Effector CD4-positive, alpha-beta T cell (primary cell): ENCODE results near the gene ITGBL1.

ENCODE experiments used
- DNase-seq: peaks from one replicate; pipeline ENCODE4 v3.0.0-alpha.2; 2020

Gene ITGBL1

DNA sequence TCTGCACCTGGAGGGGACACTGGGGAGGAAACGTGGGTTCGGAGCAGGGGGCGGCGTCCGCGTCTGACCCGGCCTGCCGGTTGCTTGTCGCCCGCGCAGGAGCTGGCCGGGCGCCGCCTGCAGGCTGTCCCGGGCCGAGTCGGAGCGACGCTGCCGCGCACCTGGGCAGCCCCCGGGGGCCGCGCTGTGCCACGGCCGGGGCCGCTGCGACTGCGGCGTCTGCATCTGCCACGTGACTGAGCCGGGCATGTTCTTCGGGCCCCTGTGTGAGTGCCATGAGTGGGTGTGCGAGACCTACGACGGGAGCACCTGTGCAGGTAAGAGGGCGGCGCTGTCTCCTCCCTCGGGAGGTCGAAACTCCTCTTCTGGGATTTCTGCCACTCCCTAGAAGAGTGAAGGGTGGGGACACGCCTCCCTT, 1.3 kb downstream of the ITGBL1 start:
- no peak for DNase-seq

DNA sequence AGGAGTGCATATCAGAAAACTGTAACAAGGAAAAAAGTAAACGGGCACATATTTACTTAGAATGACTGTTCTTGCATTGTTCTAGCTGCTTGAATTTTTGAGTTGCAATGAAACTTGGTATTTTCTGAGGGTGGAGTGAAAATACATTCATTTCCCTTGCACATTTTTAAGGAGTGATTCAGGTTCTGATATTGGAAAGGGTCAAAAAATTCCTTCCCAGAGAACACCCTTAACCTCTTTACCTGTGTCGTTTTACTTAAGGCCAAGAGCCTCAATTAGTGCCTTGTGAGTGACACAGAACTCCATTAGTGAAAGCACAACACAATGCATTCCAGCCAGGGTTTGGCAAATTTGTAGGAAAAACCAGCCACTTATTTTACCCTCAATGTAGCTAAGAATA, 2.3 kb downstream of the ITGBL1 start:
- DNase-seq: no peak

DNA sequence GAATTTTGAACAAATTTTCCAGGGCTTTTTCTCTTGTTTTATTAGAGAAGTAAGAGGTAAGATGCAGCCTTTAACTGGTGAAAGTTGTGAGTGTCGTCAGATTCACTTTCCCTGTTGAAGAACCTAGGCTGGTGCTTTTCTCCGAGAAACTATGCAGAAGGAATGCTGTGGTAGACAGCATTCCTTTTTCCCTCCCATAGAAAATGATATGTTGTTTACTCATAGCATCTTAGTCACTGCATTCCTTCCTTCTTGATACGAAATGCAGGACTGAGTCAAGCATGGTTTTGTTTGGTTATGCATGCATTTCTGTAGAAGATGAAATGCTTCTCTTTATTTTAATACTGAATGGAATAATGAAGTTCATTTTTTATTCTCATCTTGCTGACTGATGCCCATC, 3.4 kb downstream of the ITGBL1 start:
- DNase-seq: no peak

DNA sequence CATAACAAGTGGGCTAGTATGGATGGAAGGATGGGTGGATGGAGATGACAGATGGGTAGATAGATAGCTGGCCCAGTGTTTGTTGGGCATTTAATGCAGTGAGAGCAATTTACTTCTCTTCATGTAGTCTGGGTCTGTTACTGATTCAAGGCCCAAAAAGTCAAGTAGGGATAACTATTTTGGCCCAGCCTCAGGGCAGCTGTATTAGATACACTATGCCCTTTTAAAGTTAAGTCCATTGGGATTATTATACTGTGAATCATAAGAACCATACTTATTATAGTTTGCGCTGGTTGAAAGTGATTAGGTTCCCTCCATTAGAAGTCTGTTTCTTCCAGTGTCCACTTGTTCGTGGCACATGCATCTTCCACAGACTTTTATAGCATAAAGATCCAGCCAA, 4.7 kb downstream of the ITGBL1 start:
- DNase-seq: no peak

DNA sequence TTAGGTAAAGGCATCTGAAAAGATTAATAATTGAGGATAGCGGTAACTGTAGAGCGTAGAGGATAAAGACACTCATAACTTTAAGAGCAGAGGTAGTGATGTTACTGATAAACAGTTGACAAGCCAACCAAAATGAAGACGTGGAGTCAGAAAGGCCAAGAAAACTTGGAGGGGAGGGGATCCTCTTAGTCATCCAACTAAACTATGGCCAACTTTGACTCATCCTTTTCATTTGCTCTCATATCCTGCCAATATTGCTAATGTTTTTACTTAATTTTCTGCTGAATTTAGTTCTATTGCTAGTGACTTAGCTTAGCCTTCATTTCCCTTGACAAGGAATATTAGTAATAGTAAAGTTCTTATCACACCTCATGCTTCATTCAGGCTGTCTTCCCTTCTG, 13.4 kb downstream of the ITGBL1 start:
- no peak for DNase-seq

DNA sequence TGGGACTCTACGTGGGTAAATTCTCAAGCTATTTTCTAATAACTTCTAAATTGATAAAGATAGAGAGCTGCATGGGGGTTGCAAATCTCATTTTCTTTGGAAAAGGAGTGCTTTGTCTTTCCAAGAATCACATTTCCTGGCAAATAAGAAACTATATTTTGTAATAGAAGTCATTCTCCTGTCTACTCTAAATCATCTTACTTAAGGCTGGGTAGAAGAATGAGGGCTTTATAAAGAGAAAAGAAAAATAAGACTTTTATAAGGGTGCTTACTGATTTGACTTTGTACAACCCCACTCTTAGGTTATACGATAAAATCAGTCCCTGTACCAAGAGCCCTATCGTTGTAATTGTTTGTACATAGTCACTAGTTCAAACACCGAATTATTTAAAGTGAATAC, 14.9 kb downstream of the ITGBL1 start:
- DNase-seq: no peak

DNA sequence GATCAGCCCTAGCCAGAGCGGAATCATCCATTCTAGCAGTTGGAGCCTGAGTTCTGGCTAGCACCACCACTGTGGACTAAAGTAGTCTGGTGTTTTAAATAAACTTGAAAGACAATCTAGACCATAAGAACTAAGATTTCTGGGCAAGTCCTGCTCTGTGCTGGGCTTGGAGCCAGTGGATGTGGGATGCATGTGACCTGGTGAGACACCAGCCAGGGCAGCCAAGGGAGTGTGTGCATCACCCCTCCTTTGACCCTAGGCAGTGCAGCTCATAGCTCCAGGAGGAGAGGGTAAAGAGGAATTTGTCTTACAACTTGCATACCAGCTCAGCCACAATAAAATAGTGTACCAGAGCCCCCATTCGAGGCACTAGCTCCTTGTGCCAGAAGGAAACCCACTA, 21.0 kb downstream of the ITGBL1 start:
- no peak for DNase-seq

DNA sequence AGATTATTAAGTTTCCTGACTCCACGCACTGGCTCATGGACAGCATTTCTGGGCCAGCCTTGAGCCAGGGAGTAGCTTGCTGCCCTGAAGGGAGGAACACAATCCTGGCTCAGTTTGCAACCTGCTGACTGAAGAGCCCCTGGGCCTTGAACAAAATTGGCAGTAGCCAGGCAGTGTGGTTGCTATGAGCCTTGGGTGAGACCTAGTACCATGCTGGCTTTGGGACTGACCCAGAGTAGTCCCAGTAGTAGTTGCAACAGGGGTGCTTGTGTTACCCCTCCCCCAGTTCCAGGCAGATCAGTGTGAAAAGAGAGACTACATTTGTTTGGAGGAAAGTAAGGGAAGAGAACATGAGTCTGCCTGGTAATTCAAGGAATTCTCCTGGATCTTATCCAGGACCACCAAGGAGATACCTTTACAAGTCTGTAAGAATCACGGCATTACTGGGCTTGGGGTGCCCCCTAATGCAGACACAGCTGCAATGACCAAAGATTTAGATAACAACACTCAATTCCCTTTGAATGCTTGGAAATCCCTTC, 22.0 kb downstream of the ITGBL1 start:
- no peak for DNase-seq

DNA sequence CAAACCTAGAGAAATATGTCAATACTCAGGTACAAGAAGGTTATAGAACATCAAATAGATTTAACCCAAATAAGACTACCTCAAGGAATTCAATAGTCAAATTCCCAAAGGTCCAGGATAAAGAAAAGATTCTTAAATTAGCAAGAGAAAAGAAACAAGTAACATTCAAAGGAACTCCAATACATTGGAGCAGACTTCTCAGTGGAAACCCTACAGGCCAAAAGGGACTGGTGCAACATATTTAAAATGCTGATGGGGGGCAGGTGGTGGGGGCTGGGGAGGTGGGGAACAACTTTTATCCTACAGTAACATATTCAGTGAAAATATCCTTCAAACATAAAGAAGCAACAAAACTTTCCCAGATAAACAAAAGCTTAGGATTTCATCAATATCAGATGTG, 23.1 kb downstream of the ITGBL1 start:
- DNase-seq: no peak

DNA sequence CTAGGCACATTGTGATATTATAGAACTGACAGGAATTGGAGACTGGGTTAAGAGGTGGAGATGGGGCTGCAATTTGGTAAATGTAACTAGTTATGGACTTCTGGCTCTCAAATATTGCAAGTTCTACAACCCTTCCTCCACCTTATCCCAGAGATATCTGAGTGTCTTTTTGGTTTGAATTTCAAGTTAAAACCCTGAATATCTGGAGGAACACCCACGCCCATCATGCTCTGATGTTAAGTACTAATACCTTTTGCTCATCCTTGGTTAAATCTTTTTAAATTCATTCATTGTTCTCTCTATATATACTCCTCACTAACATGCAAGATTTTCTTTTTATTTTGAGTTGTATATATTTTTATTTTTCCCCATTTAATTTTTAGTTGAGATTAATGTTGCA, 28.9 kb downstream of the ITGBL1 start:
- no peak for DNase-seq

DNA sequence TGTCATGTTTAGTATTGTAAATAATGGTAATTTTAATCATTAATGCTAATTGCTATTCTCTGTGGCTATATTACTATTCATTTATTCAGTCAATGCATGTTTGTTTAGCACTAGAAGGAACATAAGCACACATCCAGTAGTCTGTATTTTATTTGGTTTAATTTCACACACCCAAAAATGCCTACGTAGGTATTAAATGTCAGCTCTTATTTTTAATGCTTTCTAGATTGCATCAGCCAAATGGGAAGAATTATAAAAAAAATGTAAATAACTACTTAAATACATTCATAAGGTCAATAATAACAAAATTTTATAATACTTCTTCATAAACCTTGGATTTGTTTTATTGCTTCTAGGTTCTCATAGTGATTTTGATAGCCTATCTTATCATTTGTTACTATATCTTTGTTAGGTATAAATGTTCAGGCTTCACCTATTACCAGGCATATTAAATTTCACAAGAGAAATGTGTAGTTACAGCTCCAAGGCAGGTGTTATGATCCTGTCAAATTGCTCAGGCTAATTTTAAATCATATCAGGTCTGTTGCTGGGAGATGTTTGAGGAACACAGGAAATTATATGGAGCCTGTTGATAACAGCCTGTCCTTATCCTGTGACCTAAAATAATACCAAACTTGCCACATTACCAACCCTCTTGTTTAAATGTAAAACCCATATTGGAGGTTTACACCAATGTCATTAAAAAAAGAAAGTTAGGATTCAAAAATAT, 34.4 kb downstream of the ITGBL1 start:
- no peak for DNase-seq

DNA sequence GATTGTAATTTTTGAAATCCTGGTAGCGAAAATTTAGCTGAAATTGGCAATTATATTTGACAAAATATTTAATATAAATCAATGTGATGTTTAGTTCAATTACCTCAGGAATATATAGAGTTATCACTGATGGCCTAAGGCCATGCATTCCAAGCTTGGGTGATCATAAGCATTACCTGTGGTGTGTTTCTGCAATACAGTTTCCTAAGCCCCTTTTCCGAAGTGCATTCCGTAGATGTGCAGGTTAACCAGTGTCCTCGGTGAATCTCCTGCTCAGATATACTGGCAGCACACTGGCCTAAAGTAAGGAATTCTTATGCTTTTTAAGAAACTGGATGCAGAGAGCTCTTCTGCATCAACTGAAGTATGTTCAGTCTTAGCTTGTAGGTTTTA, 35.0 kb downstream of the ITGBL1 start:
- DNase-seq: no peak

DNA sequence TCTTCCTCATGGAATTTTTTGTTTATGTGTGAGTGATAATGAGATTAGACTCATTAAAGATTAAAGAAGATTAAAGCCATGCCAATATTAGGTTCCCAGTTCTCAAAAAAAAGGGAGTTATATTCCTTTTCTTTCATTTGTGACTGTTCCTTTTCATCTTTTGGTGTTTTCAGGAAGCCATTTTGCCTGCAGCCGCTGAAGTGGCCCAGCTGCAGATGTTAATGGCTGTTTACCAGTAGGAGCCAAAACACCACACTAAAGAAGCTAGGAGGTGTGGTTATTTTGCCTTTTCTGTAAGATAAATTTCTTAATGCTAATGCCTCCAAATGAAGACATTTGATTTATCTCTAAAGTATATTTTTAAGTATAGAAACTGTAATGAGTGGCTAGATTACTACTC, 36.3 kb downstream of the ITGBL1 start:
- DNase-seq: no peak

DNA sequence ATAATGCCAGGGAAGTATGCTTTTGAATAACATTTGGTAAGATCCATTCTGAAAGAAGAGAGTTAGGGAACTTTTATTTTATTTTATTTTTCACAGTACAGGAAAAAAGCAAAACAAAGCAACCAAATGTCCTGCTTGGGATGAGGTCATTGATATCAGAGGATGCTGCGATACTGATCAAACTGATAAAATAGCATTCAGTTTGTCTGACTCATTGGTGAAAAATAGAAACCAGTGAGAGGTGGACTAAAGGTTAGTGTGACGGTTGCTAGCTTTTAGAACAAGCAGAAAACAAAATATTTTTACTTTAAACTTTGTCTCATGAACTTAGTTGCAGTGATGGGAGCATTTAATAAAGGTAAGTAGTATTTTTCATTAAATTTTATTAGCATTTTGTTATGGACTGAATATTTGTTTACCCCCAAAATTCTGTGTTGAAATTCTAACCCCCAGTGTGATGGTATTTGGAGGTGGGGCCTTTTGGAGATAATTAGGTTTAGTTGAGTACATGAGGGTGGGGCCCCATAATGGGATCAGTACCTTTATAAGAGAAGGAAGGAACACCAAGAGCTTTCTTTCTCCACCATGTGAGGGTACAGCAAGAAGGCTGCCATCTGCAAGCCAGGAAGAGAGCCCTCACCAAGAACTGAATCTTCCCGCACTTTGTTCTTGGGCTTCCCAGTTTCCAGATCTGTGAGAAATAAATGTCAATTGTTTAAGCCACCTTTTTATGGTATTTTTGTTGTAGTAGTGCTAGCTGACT, 37.3 kb downstream of the ITGBL1 start:
- DNase-seq: no peak

DNA sequence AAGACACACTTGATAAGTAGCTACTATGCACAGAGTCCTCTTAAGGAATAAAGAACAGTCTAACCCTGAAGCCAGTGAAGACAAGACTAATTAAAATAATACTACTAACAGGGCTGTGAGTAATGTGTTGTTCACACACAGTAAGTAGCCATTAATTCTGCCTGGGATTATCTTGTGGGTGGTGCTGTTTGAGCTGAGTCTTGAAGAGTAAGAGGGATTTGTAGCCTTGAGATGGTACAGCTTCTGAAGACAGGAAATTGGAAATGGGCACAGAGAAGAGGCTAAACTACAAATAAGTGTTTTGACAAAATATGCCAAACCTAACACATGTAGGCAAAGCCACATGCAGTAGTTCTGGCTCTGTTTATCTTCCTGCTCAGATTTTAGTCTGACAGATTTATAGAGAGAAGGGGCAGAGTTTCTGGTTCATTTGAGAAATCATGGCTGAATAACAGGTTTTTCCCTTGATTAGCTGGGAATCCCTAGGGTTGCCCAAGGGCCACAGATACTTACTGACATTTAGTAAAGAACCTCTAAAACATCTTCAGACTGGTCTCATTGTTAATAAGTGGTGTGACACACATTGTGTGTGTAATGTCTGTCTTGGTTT, 38.0 kb downstream of the ITGBL1 start:
- no peak for DNase-seq

DNA sequence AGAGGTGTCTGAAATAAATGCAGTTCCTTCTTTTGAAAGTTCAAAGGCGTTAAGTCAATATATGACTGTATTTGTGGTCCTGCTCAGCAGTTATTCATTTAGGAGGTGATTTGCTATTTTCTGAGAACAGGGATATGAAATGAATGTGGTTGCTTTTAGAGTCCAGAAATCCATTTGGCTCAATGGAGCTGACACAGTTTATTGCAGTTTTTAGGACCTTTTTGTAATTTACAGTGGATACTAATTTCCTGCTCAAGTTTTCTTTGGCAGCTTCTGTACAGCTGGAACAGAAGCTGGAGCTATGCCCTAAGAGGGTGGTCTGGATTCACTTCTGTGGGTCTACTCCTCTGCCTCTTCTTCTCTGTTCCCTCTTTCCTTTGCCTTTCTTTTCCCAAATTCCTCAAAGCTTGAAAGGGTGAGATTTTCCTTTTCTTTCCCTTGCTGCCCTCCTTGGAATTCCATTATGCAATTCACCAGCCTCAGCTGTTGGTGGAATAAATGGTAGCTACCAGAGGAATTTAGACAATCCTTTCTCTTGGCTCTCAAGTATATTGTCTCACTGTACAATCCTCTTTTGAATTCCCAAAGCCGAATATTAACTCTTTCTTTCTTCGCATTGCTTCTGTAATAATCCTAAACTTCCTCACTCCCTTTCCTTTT, 39.9 kb downstream of the ITGBL1 start:
- no peak for DNase-seq

DNA sequence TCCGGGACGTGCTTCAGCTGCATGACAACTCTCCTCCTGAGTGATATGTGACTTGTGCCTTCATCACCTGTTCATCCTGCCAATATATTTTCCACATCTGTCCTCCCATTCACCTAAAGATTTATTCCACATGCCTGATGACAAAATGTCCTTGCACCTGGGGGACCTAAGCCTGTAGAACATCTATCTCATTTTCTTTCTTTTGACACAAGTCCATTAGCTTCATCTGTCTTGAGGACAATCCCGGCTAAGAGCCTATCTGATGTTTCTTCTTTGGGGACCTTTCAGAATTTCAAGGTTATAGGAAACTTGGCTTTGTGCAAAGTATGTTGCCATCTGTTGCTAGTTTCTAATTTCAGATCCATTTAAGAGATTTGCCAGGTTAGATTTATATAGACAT, 41.1 kb downstream of the ITGBL1 start:
- DNase-seq: no peak

DNA sequence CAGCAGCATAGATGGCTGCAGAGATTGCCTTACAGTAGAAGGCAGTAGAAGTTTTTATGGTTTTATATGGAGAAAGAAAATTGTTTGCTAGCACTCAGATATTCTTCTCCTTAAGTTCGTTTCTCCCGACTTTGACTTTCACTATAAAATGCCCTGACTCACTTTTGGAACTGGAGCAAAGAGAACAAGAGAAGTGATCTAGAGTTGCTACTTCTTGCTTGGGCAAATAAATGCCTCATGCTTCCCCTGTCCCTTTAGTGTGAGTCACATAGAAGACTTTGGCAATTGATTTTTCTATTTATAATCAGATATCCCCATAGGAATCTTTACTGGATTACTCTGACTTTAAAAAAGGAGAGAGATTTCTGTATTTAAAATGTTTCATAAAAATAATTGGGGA, 46.9 kb downstream of the ITGBL1 start:
- DNase-seq: no peak

DNA sequence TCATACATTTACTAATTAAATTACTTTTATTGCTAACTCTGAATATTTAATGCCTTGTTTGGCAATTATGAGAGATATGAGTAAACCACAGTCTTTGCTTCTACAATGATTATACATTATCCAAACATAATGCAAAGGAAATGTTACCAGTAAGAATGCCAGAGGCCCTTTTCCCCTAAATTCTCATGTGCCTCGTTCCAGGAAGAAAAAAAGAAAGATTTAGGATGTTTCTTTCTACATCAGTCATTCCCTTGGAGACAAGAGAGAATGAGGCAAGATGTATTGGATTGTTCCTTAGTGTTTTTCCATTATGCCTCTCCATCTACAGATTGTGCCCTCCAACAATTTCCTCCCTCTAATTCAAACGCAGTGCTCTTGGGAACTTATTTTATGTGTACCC, 50.1 kb downstream of the ITGBL1 start:
- no peak for DNase-seq

DNA sequence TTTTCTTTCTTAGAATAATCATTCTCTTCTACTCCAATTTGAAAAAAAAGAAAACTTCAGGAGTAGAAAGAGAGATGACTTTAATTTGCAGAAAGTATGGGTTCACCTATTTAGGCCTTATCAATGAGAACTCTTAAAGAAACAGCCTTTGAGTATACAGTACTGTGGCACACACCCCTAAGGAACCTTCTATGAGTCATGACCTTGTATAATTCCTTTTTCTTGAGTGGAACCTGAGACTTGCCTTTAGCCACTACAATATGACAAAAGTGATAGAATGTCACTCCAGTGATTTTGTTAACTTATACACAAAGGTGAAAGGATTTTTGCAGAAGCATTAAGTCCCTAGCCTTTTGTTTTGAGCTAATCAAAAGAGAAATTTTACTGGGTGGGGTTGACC, 58.7 kb downstream of the ITGBL1 start:
- no peak for DNase-seq

DNA sequence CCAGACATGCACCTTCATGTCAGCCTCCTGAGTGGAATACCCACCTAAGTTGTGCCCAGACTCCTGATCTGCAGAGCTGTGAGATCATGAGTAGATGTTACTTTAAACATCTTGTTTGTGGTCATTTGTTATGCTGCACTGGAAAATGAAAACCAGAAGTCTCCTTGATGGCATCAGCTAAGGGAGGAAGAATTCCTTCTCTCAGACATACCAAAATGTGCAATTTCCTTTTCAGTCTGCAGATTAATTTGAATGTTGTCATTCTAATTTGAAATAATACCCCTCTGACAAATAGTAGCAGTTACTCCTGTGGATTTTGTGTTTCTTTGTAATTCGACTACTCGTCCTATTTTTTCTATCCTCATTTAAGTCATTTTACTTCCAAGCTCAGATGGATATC, 59.3 kb downstream of the ITGBL1 start:
- no peak for DNase-seq

DNA sequence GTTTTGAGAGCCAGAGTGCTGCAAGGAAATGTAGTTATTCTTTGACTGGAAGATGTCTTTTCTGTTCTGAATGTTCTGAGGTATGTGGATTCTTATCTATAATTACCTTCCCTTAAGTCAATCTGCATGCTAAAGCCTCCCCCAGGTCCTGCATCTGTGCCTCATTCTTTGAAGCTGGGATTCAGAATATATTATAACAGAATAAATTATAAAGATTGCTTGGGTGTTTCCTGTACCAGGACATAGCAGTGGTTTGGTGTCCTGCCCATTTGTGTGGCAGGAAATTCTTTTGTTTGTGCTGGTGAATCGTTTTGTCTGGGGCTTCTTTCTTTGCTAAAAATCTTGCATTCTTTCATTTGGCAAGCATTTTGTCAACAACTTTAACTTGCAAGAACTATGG, 60.2 kb downstream of the ITGBL1 start:
- no peak for DNase-seq

DNA sequence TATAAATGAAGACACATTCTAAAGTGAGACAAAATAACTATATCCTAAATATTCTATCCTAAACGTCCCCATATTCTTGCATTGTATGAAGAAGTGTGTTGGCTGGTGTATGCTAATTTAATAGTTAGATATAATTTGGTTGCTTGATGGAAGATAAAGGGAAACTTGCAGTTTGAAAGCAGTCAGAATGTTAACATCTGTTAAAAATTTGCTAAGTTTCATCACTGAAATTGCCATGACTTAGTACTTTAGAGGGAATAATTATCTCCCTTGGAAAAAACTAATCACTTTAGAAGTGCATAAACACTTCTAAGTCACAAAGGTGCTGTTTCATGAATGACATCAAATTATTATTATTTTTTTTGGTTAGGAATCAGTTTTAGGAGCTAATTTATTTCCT, 61.6 kb downstream of the ITGBL1 start:
- no peak for DNase-seq
